ENCODE data around the gene LRMDA.

- TF ChIP-seq EZH2 (IDR thresholded peaks at IDR 0.05; ENCODE audit: borderline replicate concordance, low read depth, low read length, severe bottlenecking) (no peak), CTCF (IDR thresholded peaks at IDR 0.05; ENCODE audit: borderline replicate concordance, extremely low read depth, low read length, poor library complexity, severe bottlenecking) (no peak)
These were observed 310.9 kb downstream of the LRMDA start for GRCh38 chr10:75742355-75742754.

Measured in DND-41 (cell line).